GM12892 (cell line): Measurements from ENCODE around the gene MAPK12. TPM values are rescaled to one million over a fixed set of nuclear protein-coding genes. Genes with fewer than 3 reads are reported as not detected.
A peak's percentile ranks its signal among the peaks of the same experiment; 100 is the strongest.

Experiments used
- DNase-seq: peaks from one replicate; pipeline ENCODE4 v3.0.0; 2011; ENCODE audit not compliant: insufficient read length
- FAIRE-seq: peaks from 2 replicates; lab custom pipeline; 2011; peaks lifted over from hg19 to GRCh38; lab: Jason Lieb, UNC
- POLR2A ChIP-seq: IDR thresholded peaks from 2 replicates; pipeline ENCODE4 v1.6.1; 2011; ENCODE audit warnings: low read depth, low read length, control low read depth
- POLR2AphosphoS5 ChIP-seq: IDR thresholded peaks from 2 replicates; pipeline ENCODE4 v1.6.1; 2011; ENCODE audit warnings: low read depth, low read length, control low read depth
- TAF1 ChIP-seq: IDR thresholded peaks from 2 replicates; pipeline ENCODE4 v1.6.1; 2011; ENCODE audit warnings: low read depth, mild to moderate bottlenecking, control low read depth, low read length, borderline replicate concordance
- polyA plus RNA-seq: library from polyadenylated mRNA; unstranded; fragments of >200 nt; gene quantifications from one replicate; pipeline ENCODE4 v1.2.1, GENCODE V29; 2012; ENCODE audit warnings: missing spikeins, inconsistent platforms; ENCODE audit not compliant: missing spikeins

Gene MAPK12
- polyA plus RNA-seq = 21.2 TPM

GRCh38 chr22:50261615-50262459, at the start of gene MAPK12:
MAPK12 (minus strand) TSS chr22:50261683; CDS start chr22:50261509, 174 bp downstream.
- FAIRE-seq (peak; percentile 40), DNase-seq (peak; percentile 90)
- TF ChIP-seq POLR2A (no peak), TAF1 (no peak), POLR2AphosphoS5 (no peak)

DNA sequence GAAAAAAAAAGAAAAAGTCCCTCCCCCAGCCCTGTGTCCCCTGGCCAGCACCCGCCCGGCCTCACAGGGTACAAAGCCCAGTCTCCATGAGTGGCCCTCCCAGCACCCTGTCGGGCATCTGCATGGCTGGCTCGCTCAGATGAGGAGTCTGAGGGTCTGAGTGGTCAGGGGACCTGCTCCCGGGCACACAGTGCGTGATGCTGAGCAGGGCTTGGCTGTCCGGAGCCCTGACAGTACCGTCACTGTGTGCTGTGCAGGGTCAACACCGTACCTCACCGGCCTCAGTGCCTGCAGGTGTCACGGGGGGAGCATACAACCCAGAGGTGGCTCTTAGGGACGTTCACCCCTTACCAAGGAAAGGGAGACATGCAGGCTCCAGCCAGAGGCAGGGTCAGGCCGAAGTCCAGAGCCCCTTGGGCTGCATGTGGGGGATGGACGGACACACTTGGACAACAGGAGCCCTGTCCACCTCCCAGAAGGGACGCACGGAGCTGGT, 49.5 kb upstream of the MAPK12 start:
- FAIRE-seq (no peak), DNase-seq (no peak)
- TF ChIP-seq POLR2AphosphoS5 (no peak), TAF1 (no peak), POLR2A (no peak)

DNA sequence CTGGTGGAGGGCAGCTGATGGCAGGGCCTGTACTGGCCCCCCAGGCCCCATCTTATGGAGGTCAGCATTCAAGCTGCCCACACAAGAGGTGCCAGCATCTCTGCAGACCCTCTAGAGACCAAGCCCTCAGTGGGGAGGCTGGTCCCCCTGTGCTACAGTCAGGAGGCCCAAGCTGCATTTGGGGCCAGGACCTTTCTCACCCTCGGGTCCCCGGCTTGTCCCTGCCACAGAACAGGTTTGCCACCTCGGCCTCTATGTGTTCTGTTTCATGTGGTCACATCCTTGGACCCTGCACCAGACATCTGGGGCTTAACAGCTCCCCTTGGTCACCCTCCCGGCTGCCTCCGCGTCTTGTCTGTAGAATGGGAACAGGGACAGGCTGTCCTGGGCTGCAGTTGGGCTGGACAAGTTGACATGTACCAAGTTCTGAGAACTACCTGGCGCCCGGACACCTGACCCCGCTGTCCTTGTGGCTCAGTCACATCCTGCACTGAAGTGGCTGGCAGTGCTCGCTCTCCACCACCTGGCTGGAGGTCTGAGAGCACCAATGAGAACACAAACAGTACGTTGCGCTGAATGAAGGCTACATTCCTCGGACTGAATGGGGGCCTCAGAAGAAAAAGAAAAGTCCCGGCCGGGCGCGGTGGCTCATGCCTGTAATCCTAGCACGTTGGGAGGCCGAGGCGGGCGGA, 48.7 kb upstream of the MAPK12 start:
- no peak for DNase-seq
- no peak for FAIRE-seq
- TF ChIP-seq POLR2AphosphoS5 (no peak), POLR2A (no peak), TAF1 (no peak)

DNA sequence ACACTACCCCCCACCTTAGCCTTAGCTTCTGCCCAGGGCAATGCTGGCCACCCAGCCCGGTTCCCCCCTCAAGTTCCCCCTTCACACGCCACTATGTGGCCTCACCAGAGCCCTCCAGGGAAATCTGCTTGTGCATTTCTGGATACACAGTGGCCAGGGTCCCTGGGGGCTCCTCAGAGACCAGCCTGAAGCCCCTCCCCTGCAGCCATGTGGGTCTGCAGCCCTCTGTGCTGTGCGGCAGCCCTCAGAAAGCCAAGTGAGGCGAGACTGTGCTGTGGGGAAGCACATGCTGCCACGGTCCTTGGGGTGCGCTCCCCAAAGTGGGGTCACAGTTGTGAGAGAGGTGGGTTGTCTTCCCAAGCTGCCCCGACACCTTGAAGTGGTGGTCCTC, 48.1 kb upstream of the MAPK12 start:
- FAIRE-seq (no peak), DNase-seq (no peak)
- TF ChIP-seq TAF1 (no peak), POLR2AphosphoS5 (no peak), POLR2A (no peak)

DNA sequence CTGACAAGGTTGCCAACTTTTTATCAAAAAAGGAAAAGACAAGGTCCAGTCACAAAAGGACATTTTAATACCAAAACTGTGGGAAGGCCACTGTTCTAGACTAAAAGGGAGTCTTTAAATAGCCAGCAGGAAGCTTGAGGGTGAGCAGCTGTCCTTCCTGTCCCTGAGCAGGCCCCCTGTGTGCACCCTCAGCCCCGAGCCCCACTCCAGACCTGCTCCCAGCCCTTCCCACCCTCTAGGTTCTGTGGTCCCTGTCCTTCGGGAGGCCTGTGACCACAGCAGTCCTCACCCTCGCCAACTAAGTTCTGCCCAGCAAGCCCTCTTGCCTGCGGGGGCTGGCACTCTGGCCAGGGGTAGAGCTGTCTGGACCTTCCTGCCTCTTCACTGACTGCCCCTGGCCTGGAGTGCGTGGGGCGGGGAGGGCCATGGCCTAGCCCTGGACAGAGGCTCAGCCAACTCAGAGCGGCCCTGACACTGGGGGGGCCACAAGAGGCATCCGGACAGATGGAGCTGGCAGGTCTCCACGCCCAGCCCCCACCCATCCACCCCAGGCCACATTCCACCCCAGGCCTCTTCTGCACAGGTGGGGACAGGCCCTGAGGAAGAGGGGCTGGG, 47.6 kb upstream of the MAPK12 start:
- TF ChIP-seq POLR2AphosphoS5 (no peak), TAF1 (no peak), POLR2A (no peak)
- FAIRE-seq (no peak), DNase-seq (no peak)

DNA sequence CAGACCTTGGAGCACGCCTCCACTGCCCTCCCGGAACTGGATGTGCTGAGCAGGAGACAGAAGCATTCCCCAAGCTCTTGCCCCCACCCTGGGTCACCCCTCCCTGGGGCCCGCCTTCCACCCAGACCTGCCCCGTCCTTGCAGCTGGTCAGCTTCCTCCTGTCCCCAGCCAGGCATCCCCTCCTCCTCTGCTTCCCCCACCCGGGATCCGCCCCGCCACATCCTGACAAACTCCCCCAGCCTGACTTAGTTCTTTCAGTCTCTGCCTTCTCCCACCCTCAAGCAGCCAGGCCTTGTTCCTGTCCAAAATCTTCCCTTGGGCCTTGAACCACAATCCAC, 47.1 kb upstream of the MAPK12 start:
- FAIRE-seq = peak; percentile 90
- no peak for DNase-seq
- TF ChIP-seq POLR2A = no peak
- TF ChIP-seq POLR2AphosphoS5 = peak; percentile 25; the same call in 1 of the 2 replicates
- 0 out of 2 replicates have a peak, but pooled peaks have one; percentile 16 for TF ChIP-seq TAF1

DNA sequence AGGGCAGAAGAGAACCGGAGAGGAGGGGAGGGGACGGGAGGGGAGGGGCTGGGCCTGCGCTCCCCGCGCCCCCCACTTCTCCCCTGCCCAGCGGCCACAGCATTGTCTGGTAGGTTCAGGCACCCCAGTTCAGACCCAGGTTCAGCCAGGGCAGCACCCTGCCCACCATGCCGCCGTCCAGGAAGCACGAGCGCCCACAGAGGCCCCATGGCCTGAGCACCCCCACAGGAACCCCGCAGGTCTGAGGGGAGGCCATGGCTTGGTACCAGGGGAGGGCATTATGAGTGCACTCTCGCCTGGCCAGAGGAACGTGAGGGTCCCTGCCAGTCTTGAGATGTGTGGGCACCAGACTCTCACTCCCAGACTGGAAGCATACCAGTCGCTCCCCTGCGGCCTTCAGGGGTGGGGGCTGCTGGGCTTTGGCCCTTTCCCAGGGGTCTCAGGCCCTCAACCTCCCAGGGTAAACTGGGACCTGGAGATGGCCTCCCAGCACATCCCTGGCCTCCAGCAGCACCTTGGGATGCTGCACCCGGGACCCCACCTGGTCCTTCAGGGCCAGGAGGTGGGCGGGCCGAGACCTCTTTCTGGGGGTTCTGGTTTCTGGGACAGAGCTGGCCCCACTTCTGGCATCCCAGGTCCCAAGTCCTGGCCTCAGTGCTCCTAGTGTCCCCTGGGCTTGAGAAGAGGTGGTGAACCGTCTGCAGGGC, 46.6 kb upstream of the MAPK12 start:
- TF ChIP-seq TAF1 = no peak
- TF ChIP-seq POLR2AphosphoS5 = no peak
- no peak for TF ChIP-seq POLR2A
- peak; percentile 57 for FAIRE-seq
- no peak for DNase-seq

DNA sequence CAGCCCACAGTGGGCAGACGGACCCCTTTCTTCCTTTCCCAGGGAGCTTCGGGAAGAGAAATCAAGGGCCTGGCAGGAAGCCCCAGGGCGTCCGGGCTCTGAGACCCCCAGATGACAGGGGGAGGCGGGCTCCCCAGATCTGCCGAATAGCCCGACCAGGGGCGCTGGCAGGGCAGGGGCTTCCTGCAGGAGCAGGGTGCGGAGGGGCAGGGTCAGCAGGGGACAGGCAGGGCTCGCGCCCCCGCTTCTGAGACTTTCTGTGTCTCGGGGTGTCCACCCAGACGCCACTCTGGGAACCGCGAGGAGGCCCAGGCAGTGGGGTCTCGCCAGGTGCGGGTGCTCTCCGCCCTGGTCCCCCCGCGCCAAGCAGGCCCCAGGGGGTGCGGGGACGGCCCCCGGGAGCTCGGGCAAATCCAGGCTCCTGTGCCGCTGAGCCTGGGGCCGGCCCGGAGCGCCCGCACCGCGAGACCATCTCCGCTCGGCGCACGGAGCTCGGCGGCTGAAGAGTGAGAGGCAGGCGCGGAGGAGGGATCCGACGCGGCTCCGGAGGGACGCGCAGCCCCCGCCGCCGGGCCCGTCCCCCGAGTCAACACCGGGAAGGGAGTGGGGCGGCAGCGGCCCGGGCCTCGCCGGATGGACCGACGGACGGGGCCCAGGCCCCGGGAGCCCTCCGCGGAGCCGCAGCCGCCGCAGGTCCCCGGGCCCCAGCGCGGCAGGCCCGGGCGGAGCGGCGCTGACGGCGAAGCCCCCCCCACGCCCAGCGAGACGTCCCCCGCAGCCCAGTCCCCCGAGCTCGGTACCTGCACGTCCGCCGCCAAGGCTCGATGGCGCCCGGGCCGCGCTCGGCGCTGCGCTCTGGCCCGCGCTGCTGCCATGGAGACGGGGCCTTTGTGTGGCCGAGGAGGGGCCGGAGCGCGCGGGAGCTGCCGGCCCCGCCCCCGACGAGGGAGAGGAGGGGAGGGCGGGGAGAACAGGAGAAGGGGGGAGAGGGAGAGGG, 45.6 kb upstream of the MAPK12 start, which contains the start of gene PLXNB2:
Gene PLXNB2, minus strand, starts transcription at position 894 of the 997 bp plus-strand sequence. CDS start 17,062 bp downstream, outside the sequence.
- DNase-seq (peak; percentile 86), FAIRE-seq (peak; percentile 74)
- peak; percentile 46; the same call in 1 of the 2 replicates for TF ChIP-seq POLR2A
- peak; percentile 41; the same call in 1 of the 2 replicates for TF ChIP-seq TAF1
- TF ChIP-seq POLR2AphosphoS5 = no peak

GRCh38 chr22:50305923-50306566, 44.6 kb upstream of the MAPK12 start:
- FAIRE-seq (peak; percentile 95), DNase-seq (peak; percentile 80)
- TF ChIP-seq TAF1 = no peak
- TF ChIP-seq POLR2A = peak; percentile 46; the same call in 1 of the 2 replicates
- TF ChIP-seq POLR2AphosphoS5 = peak; percentile 40; the same call in 1 of the 2 replicates
